ENCODE data around the gene NECAB3. TPM values are rescaled to one million over a fixed set of nuclear protein-coding genes. Genes with fewer than 3 reads are reported as not detected.

The NECAB3 gene
- total and polyA plus RNA-seq, 2 donors (not counting 1 experiment from before 2014, with no cell fraction given) = 8.5 to 11.8 TPM

DNA sequence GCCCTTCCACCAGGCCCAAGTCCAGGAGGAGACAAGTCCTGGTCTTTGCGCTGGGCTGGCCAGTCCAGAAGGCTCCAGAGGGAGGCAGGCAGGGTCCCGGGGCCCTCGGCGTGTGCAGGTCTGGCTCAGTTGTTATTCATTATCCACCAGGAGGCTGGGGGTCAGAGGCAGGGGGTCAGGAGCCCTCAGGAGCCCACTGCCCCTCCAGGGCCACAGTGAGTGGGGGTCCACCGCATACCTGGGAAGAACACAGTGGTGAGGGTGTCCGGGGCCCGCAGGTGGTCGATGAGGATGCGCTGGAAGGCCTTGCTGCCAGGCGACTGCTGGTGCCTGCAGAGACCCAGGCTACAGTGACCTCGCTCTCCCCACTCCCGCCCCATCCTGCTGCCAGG, 16.5 kb downstream of the NECAB3 start:
- peaks cover under 1 to 11% of the 10 kb centered on the region in 2 donors for H3K4me1 ChIP-seq (ENCODE audit: control insufficient read depth in 2 of 2, insufficient read depth in 2 of 2, low read length in 2 of 2)
- H3K9ac ChIP-seq (ENCODE audit: low read length) = no peak overlapping the region
- no peak for ATAC-seq (ENCODE audit: low read depth)
- Mint-ChIP-seq H3K9me3 (ENCODE audit: insufficient read depth) (no peaks in the 10 kb centered on the region), H3K4me3 (no peak overlapping the region), H3K4me1 (peaks cover 5% of the 10 kb centered on the region), H3K27ac (no peak overlapping the region), H3K27me3 (no peaks in the 10 kb centered on the region)
- H2AFZ ChIP-seq (ENCODE audit: insufficient read depth, low read depth, low read length, poor library complexity, severe bottlenecking) = no peak overlapping the region
- ChIA-PET CTCF (no interaction called here), POLR2A (no interaction called here)
- intact Hi-C loops (cut with micrococcal nuclease) = no loop called here
- TF ChIP-seq EZH2 (IDR thresholded peaks at IDR 0.05; ENCODE audit: borderline replicate concordance, insufficient read depth, low read depth, low read length, poor library complexity, severe bottlenecking) = no peak
- no peak for TF ChIP-seq CTCF (IDR thresholded peaks at IDR 0.05)
- no peak overlapping the region for H3K4me3 ChIP-seq (ENCODE audit: control extremely low read depth in 1 of 5, extremely low read depth in 1 of 5, insufficient read depth in 1 of 5, low read depth in 2 of 5, low read length in 4 of 5)
- H3K36me3 ChIP-seq (replicated peaks in 1 of 2; ENCODE audit: control extremely low read depth in 1 of 2, control insufficient read depth in 1 of 2, extremely low read depth in 1 of 2, insufficient read depth in 2 of 2, low read length in 1 of 2) = no peaks in the 10 kb centered on the region
- H3K27ac ChIP-seq (ENCODE audit: low read length in 2 of 2) = no peak overlapping the region
- WGBS (ENCODE audit: insufficient coverage) = 100% methylated on average over 11 of the region's 12 CpGs
- peaks cover 1% of the 10 kb centered on the region for H3K79me2 ChIP-seq (ENCODE audit: control insufficient read depth, insufficient read depth, low read length)
- no peaks in the 10 kb centered on the region for H3K27me3 ChIP-seq (replicated peaks in 1 of 4; ENCODE audit: control extremely low read depth in 1 of 4, control insufficient read depth in 3 of 4, insufficient read depth in 4 of 4, low read length in 3 of 4)
- H3K9me3 ChIP-seq (ENCODE audit: control extremely low read depth in 1 of 3, control insufficient read depth in 2 of 3, insufficient read depth in 1 of 3, low read length in 2 of 3) = no peaks in the 10 kb centered on the region
- no peak overlapping the region for H3K4me2 ChIP-seq (replicated peaks; ENCODE audit: low read depth, low read length, poor library complexity, severe bottlenecking)
- no peaks in the 10 kb centered on the region for H4K20me1 ChIP-seq (ENCODE audit: control insufficient read depth, insufficient read depth, low read length, poor library complexity, severe bottlenecking)
- no peak for DNase-seq

GRCh38 chr20:33656783-33657703, 17.2 kb downstream of the NECAB3 start:
- H3K4me3 Mint-ChIP-seq = no peak overlapping the region
- no peak overlapping the region for H2AFZ ChIP-seq (ENCODE audit: insufficient read depth, low read depth, low read length, poor library complexity, severe bottlenecking)
- H3K27ac ChIP-seq (ENCODE audit: low read length in 2 of 2) = no peak overlapping the region
- H3K9ac ChIP-seq (ENCODE audit: low read length) = no peak overlapping the region
- peaks cover 0 to 9% of the 10 kb centered on the region in 2 donors for H3K4me1 ChIP-seq (ENCODE audit: control insufficient read depth in 2 of 2, insufficient read depth in 2 of 2, low read length in 2 of 2)
- no peak for TF ChIP-seq CTCF (IDR thresholded peaks at IDR 0.05)
- no peak for TF ChIP-seq EZH2 (IDR thresholded peaks at IDR 0.05; ENCODE audit: borderline replicate concordance, insufficient read depth, low read depth, low read length, poor library complexity, severe bottlenecking)
- H3K4me1 Mint-ChIP-seq = peaks cover 5% of the 10 kb centered on the region
- no peaks in the 10 kb centered on the region for H3K9me3 ChIP-seq (ENCODE audit: control extremely low read depth in 1 of 3, control insufficient read depth in 2 of 3, insufficient read depth in 1 of 3, low read length in 2 of 3)
- ChIA-PET POLR2A (no interaction called here), CTCF (no interaction called here)
- WGBS (ENCODE audit: insufficient coverage) = 98% methylated on average over 16 of the region's 17 CpGs
- H4K20me1 ChIP-seq (ENCODE audit: control insufficient read depth, insufficient read depth, low read length, poor library complexity, severe bottlenecking) = no peaks in the 10 kb centered on the region
- no peaks in the 10 kb centered on the region for H3K79me2 ChIP-seq (ENCODE audit: control insufficient read depth, insufficient read depth, low read length)
- no peak overlapping the region for H3K4me2 ChIP-seq (replicated peaks; ENCODE audit: low read depth, low read length, poor library complexity, severe bottlenecking)
- H3K36me3 ChIP-seq (replicated peaks in 1 of 2; ENCODE audit: control extremely low read depth in 1 of 2, control insufficient read depth in 1 of 2, extremely low read depth in 1 of 2, insufficient read depth in 2 of 2, low read length in 1 of 2) = no peaks in the 10 kb centered on the region
- DNase-seq (no peak), ATAC-seq (ENCODE audit: low read depth) (no peak)
- no peak overlapping the region for H3K4me3 ChIP-seq (ENCODE audit: control extremely low read depth in 1 of 5, extremely low read depth in 1 of 5, insufficient read depth in 1 of 5, low read depth in 2 of 5, low read length in 4 of 5)
- H3K27ac Mint-ChIP-seq = no peak overlapping the region
- H3K27me3 ChIP-seq (replicated peaks in 1 of 4; ENCODE audit: control extremely low read depth in 1 of 4, control insufficient read depth in 3 of 4, insufficient read depth in 4 of 4, low read length in 3 of 4) = no peaks in the 10 kb centered on the region
- H3K27me3 Mint-ChIP-seq = no peaks in the 10 kb centered on the region
- no peaks in the 10 kb centered on the region for H3K9me3 Mint-ChIP-seq (ENCODE audit: insufficient read depth)
- intact Hi-C loops (cut with micrococcal nuclease) = no loop called here

Measured in B cell (primary cell).